Loucy (cell line): ENCODE results near the gene C12orf76.

ENCODE experiments used
- H2AFZ ChIP-seq: fragments of 200-600 bp; sonication (generic); 2 replicates; pipeline ENCODE4 v1.6.0; 2016; ENCODE audit warnings: antibody characterized with exemption, mild to moderate bottlenecking, low read length, moderate library complexity
- H3F3A ChIP-seq: fragments of 200-600 bp; 2 replicates; pipeline ENCODE4 v1.6.0; 2016; ENCODE audit warnings: antibody characterized with exemption, low read depth, mild to moderate bottlenecking
- H3K27me3 ChIP-seq: fragments of 200-600 bp; sonication (generic); 2 replicates; pipeline ENCODE4 v1.6.1; 2014; ENCODE audit warnings: low read length, mild to moderate bottlenecking; ENCODE audit not compliant: insufficient read depth, poor library complexity, severe bottlenecking
- H3K36me3 ChIP-seq: fragments of 200-600 bp; sonication (generic); 2 replicates; pipeline ENCODE4 v1.6.1; 2016; ENCODE audit warnings: low read length; ENCODE audit not compliant: insufficient read depth
- H3K4me1 ChIP-seq: fragments of 200-600 bp; sonication (generic); 2 replicates; pipeline ENCODE4 v1.5.1; 2014; ENCODE audit warnings: low read length, mild to moderate bottlenecking; ENCODE audit not compliant: insufficient read depth, poor library complexity, severe bottlenecking
- H3K4me2 ChIP-seq: fragments of 200-600 bp; sonication (generic); 2 replicates; pipeline ENCODE4 v1.6.0; 2014; ENCODE audit warnings: antibody characterized with exemption, low read length, low read depth, mild to moderate bottlenecking; ENCODE audit not compliant: poor library complexity, severe bottlenecking
- H3K4me3 ChIP-seq: fragments of 200-600 bp; sonication (generic); 2 replicates; pipeline ENCODE4 v1.5.1; 2014; ENCODE audit warnings: low read length, mild to moderate bottlenecking, mixed read lengths; ENCODE audit not compliant: poor library complexity, severe bottlenecking
- H3K79me2 ChIP-seq: fragments of 200-600 bp; sonication (generic); 2 replicates; pipeline ENCODE4 v1.6.1; 2014; ENCODE audit warnings: low read length; ENCODE audit not compliant: insufficient read depth
- H3K9ac ChIP-seq: fragments of 200-600 bp; sonication (generic); 2 replicates; pipeline ENCODE4 v1.6.0; 2014; ENCODE audit warnings: mild to moderate bottlenecking, low read depth, low read length, moderate library complexity; ENCODE audit not compliant: poor library complexity, severe bottlenecking
- H3K9me2 ChIP-seq: fragments of 200-600 bp; sonication (generic); replicated peaks from 2 replicates; pipeline ENCODE4 v1.6.1; 2016; ENCODE audit warnings: low read depth, low read length, mixed read lengths
- H3K9me3 ChIP-seq: fragments of 200-600 bp; sonication (generic); 2 replicates; pipeline ENCODE4 v1.6.1; 2014; ENCODE audit warnings: mild to moderate bottlenecking, antibody characterized with exemption, low read length, low read depth; ENCODE audit not compliant: insufficient read depth
- H4K20me1 ChIP-seq: fragments of 200-600 bp; sonication (generic); 2 replicates; pipeline ENCODE4 v1.6.0; 2014; ENCODE audit warnings: antibody characterized with exemption, low read length, mild to moderate bottlenecking; ENCODE audit not compliant: insufficient read depth, poor library complexity, severe bottlenecking
- EZH2phosphoT487 ChIP-seq: fragments of 200-600 bp; IDR thresholded peaks from 2 replicates; pipeline ENCODE4 v1.6.1; 2018; ENCODE audit warnings: antibody characterized with exemption, mild to moderate bottlenecking, moderate library complexity, borderline replicate concordance
- TF ChIP-seq, protein P1 (sequence below): fragments of 200-600 bp; sonication (generic); conservative IDR thresholded peaks from 2 replicates; pipeline ENCODE4 v1.5.1; 2014; ENCODE audit warnings: mild to moderate bottlenecking, antibody characterized with exemption, low read length

C12orf76 gene, protein sequence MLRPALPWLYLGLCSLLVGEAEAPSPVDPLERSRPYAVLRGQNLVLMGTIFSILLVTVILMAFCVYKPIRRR

DNA sequence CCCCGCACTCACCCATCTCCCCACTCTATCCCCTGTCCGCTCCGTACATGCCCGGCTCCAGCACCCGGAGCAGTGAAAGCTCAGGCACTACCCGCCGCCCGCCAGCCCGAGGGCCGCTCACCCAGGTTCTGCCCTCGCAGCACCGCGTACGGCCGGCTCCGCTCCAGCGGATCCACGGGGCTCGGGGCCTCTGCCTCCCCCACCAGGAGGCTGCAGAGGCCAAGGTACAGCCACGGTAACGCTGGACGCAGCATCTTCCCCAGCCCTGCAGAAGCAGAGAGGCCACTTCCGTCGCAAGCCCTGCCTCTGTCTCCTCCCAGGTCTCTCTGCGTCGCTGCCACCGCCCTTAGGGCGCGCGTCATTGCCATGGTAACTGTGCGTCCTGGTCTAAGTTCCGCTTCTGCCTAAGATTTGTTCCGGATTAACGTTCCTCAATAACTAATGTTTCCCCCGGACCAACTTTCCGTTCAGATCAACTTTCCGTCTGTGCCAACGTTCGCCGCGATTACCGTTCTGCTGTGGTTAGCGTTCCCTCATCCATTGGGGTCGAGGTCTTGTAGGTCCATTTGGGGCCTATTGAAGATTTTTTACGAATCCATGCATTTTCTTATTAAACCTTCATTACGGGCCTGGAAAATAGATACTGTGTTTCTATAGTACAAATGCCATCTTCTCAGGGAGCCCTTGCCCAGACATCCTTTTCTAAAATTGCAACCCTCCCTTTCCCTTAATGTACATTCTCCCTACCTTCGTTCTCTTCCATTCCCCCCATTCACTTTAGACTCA is at the start of gene C12orf76:
TSS of gene C12orf76 (minus strand) at position 281 of the 786 bp plus-strand sequence. CDS start at position 254, 27 bp downstream.
- no peak for TF ChIP-seq EZH2phosphoT487
- TF ChIP-seq, protein P1, sequence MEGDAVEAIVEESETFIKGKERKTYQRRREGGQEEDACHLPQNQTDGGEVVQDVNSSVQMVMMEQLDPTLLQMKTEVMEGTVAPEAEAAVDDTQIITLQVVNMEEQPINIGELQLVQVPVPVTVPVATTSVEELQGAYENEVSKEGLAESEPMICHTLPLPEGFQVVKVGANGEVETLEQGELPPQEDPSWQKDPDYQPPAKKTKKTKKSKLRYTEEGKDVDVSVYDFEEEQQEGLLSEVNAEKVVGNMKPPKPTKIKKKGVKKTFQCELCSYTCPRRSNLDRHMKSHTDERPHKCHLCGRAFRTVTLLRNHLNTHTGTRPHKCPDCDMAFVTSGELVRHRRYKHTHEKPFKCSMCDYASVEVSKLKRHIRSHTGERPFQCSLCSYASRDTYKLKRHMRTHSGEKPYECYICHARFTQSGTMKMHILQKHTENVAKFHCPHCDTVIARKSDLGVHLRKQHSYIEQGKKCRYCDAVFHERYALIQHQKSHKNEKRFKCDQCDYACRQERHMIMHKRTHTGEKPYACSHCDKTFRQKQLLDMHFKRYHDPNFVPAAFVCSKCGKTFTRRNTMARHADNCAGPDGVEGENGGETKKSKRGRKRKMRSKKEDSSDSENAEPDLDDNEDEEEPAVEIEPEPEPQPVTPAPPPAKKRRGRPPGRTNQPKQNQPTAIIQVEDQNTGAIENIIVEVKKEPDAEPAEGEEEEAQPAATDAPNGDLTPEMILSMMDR, result 0 out of 2 replicates have a peak, but pooled peaks have one; percentile 9
- H4K20me1 ChIP-seq, result no peaks in the 10 kb centered on the region
- H3K9ac ChIP-seq, result peak within 1 kb of the TSS; percentile 75
- no peaks in the 10 kb centered on the region for H3K9me3 ChIP-seq
- H2AFZ ChIP-seq, result peak within 1 kb of the TSS; percentile 82
- no peaks in the 10 kb centered on the region for H3K36me3 ChIP-seq
- no peaks in the 10 kb centered on the region for H3K27me3 ChIP-seq
- H3K9me2 ChIP-seq, result no peaks in the 10 kb centered on the region
- H3K79me2 ChIP-seq, result peaks cover 21% of the 10 kb centered on the region
- peak within 1 kb of the TSS; percentile 73 for H3K4me2 ChIP-seq
- H3K4me3 ChIP-seq, result peak within 1 kb of the TSS; percentile 82
- H3K4me1 ChIP-seq, result peaks cover 21% of the 10 kb centered on the region
- H3F3A ChIP-seq, result no peaks in the 10 kb centered on the region

GRCh38 chr12:110093631-110094311 is 45.4 kb upstream of the C12orf76 start:
- Histone ChIP-seq H4K20me1 (no peaks in the 10 kb centered on the region), H3K4me2 (no peak overlapping the region), H3K4me3 (no peak overlapping the region), H3K36me3 (no peaks in the 10 kb centered on the region), H3K27me3 (no peaks in the 10 kb centered on the region), H3K79me2 (no peaks in the 10 kb centered on the region), H3K9me3 (no peaks in the 10 kb centered on the region), H3F3A (no peaks in the 10 kb centered on the region), H3K9ac (no peak overlapping the region), H2AFZ (no peak overlapping the region), H3K9me2 (no peaks in the 10 kb centered on the region), H3K4me1 (no peaks in the 10 kb centered on the region)
- TF ChIP-seq, protein P1, result no peak
- TF ChIP-seq EZH2phosphoT487, result no peak

GRCh38 chr12:110091136-110091711 is 42.9 kb upstream of the C12orf76 start:
- H3K9ac ChIP-seq, result no peak overlapping the region
- H3F3A ChIP-seq, result no peaks in the 10 kb centered on the region
- H3K36me3 ChIP-seq, result no peaks in the 10 kb centered on the region
- no peaks in the 10 kb centered on the region for H3K9me2 ChIP-seq
- H2AFZ ChIP-seq, result no peak overlapping the region
- H4K20me1 ChIP-seq, result no peaks in the 10 kb centered on the region
- no peaks in the 10 kb centered on the region for H3K79me2 ChIP-seq
- no peaks in the 10 kb centered on the region for H3K9me3 ChIP-seq
- no peak overlapping the region for H3K4me2 ChIP-seq
- H3K27me3 ChIP-seq, result no peaks in the 10 kb centered on the region
- TF ChIP-seq, protein P1, result no peak
- TF ChIP-seq EZH2phosphoT487, result no peak
- H3K4me1 ChIP-seq, result no peaks in the 10 kb centered on the region
- no peak overlapping the region for H3K4me3 ChIP-seq
